GM12891 (cell line): Measurements from ENCODE around the gene HDLBP.

Experiments
- PAX5 ChIP-seq: IDR thresholded peaks from 2 replicates; pipeline ENCODE4 v1.6.1; 2011; ENCODE audit warnings: low read length, moderate library complexity, mild to moderate bottlenecking; ENCODE audit not compliant: insufficient read depth, severe bottlenecking
- POLR2A ChIP-seq: IDR thresholded peaks from 2 replicates; pipeline ENCODE4 v1.6.1; 2011; ENCODE audit warnings: low read depth, low read length, control low read depth
- POLR2AphosphoS5 ChIP-seq: IDR thresholded peaks from 2 replicates; pipeline ENCODE4 v1.6.1; 2011; ENCODE audit warnings: low read depth, low read length, control low read depth
- POU2F2 ChIP-seq: IDR thresholded peaks from 2 replicates; pipeline ENCODE4 v1.6.1; 2011; ENCODE audit warnings: low read depth, mild to moderate bottlenecking, control low read depth, low read length, moderate library complexity
- SPI1 ChIP-seq: IDR thresholded peaks from 2 replicates; pipeline ENCODE4 v1.6.1; 2011; ENCODE audit warnings: low read depth, low read length, control low read depth
- TAF1 ChIP-seq: IDR thresholded peaks from 2 replicates; pipeline ENCODE4 v1.6.1; 2011; ENCODE audit warnings: low read depth, low read length, control low read depth

GRCh38 chr2:241288324-241288888, 27.1 kb downstream of the HDLBP start:
- no peak for TF ChIP-seq POLR2A
- TF ChIP-seq POLR2AphosphoS5, result no peak
- no peak for TF ChIP-seq TAF1
- no peak for TF ChIP-seq POU2F2
- TF ChIP-seq SPI1, result no peak
- no peak for TF ChIP-seq PAX5
